HAP-1 (cell line): ENCODE results near the gene LTBP2.
"Not testable (repeated sequence)": the region's sequence is repeated elsewhere in the genome, so short reads cannot be mapped to it uniquely, and the experiment has no call there.

Source experiments
- DNase-seq, 2 experiments: peaks; one replicate each; pipeline ENCODE4 v3.0.0-alpha.2; 2016 to 2020; ENCODE audit warnings: low spot score in 2 of 2
- H3K27me3 ChIP-seq: fragments of 250-450 bp; sonication (Bioruptor Pico); 2 replicates; pipeline ENCODE4 v1.5.1; 2020; ENCODE audit warnings: low read depth, mild to moderate bottlenecking, moderate library complexity
- H3K36me3 ChIP-seq: fragments of 250-450 bp; sonication (Bioruptor Pico); replicated peaks from 2 replicates; pipeline ENCODE4 v1.5.1; 2020; ENCODE audit warnings: mild to moderate bottlenecking
- H3K4me1 ChIP-seq: fragments of 250-450 bp; sonication (Bioruptor Pico); 2 replicates; pipeline ENCODE4 v1.5.1; 2020; ENCODE audit warnings: mild to moderate bottlenecking
- H3K4me3 ChIP-seq: fragments of 250-450 bp; sonication (Bioruptor Pico); 2 replicates; pipeline ENCODE4 v1.5.1; 2020; ENCODE audit warnings: mild to moderate bottlenecking, moderate library complexity
- H3K9me3 ChIP-seq: fragments of 250-450 bp; sonication (Bioruptor Pico); 2 replicates; pipeline ENCODE4 v1.5.1; 2020; ENCODE audit warnings: mild to moderate bottlenecking, moderate library complexity
- in situ Hi-C: fragments of 300-500 bp; cut with MboI; formaldehyde crosslinking; loops from 3 replicates; pipeline ENCODE4 v1.14.3; 2020; ENCODE audit warnings: low sequenced_read_pairs, inconsistent platforms, mixed read lengths

Gene LTBP2

GRCh38 chr14:74465335-74465734 lies 146.7 kb downstream of the LTBP2 start:
- Histone ChIP-seq H3K4me3 (no peak overlapping the region), H3K9me3 (no peaks in the 10 kb centered on the region), H3K4me1 (no peaks in the 10 kb centered on the region), H3K36me3 (no peaks in the 10 kb centered on the region), H3K27me3 (peaks cover 9% of the 10 kb centered on the region; the same call in 1 of the 2 replicates)
- in situ Hi-C loops, result loop anchor here (5.0 kb wide), 1 partner anchor 108 kb away; no protein-coding TSS in a partner anchor
- DNase-seq, result no peak

GRCh38 chr14:74464785-74465184 lies 147.3 kb downstream of the LTBP2 start:
- no peaks in the 10 kb centered on the region for H3K4me1 ChIP-seq
- H3K27me3 ChIP-seq, result peaks cover 9% of the 10 kb centered on the region; the same call in 1 of the 2 replicates
- H3K36me3 ChIP-seq, result no peaks in the 10 kb centered on the region
- no peaks in the 10 kb centered on the region for H3K9me3 ChIP-seq
- H3K4me3 ChIP-seq, result no peak overlapping the region
- in situ Hi-C loops, result loop anchor here (5.0 kb wide), 1 partner anchor 107 kb away; no protein-coding TSS in a partner anchor
- DNase-seq, result no peak

GRCh38 chr14:74463697-74464096 lies 148.3 kb downstream of the LTBP2 start:
- no peak for DNase-seq
- no peaks in the 10 kb centered on the region for H3K36me3 ChIP-seq
- no peak overlapping the region for H3K4me3 ChIP-seq
- peaks cover 9% of the 10 kb centered on the region; the same call in 1 of the 2 replicates for H3K27me3 ChIP-seq
- H3K4me1 ChIP-seq, result no peaks in the 10 kb centered on the region
- in situ Hi-C loops, result no loop called here
- no peaks in the 10 kb centered on the region for H3K9me3 ChIP-seq

GRCh38 chr14:74462993-74463392 lies 149.0 kb downstream of the LTBP2 start:
- Histone ChIP-seq H3K9me3 (no peaks in the 10 kb centered on the region), H3K27me3 (peaks cover 9% of the 10 kb centered on the region; the same call in 1 of the 2 replicates), H3K4me3 (no peak overlapping the region), H3K4me1 (no peaks in the 10 kb centered on the region), H3K36me3 (no peaks in the 10 kb centered on the region)
- no peak for DNase-seq
- in situ Hi-C loops, result no loop called here

- Histone ChIP-seq H3K4me3 (no peak overlapping the region), H3K4me1 (no peaks in the 10 kb centered on the region), H3K36me3 (no peaks in the 10 kb centered on the region), H3K27me3 (peaks cover 7% of the 10 kb centered on the region; the same call in 1 of the 2 replicates), H3K9me3 (no peaks in the 10 kb centered on the region)
- DNase-seq, result no peak
- in situ Hi-C loops, result no loop called here
Observed at GRCh38 chr14:74459976-74460375, 152.1 kb downstream of the LTBP2 start.

- H3K4me1 ChIP-seq, result no peaks in the 10 kb centered on the region
- H3K36me3 ChIP-seq, result no peaks in the 10 kb centered on the region
- no peak overlapping the region for H3K4me3 ChIP-seq
- peak; percentile 4 to 71 for DNase-seq
- peaks cover 7% of the 10 kb centered on the region; the same call in 1 of the 2 replicates for H3K27me3 ChIP-seq
- H3K9me3 ChIP-seq, result no peaks in the 10 kb centered on the region
- in situ Hi-C loops, result no loop called here
Observed at GRCh38 chr14:74459289-74459946, 152.6 kb downstream of the LTBP2 start.

GRCh38 chr14:74457565-74457895 lies 154.5 kb downstream of the LTBP2 start:
- H3K4me1 ChIP-seq, result no peaks in the 10 kb centered on the region
- H3K4me3 ChIP-seq, result no peak overlapping the region
- H3K36me3 ChIP-seq, result no peaks in the 10 kb centered on the region
- DNase-seq, result no peak
- in situ Hi-C loops, result no loop called here
- peaks cover 3% of the 10 kb centered on the region; the same call in 1 of the 2 replicates for H3K9me3 ChIP-seq
- H3K27me3 ChIP-seq, result peaks cover 5% of the 10 kb centered on the region; the same call in 1 of the 2 replicates

- Histone ChIP-seq H3K27me3 (peaks cover 5% of the 10 kb centered on the region; the same call in 1 of the 2 replicates), H3K4me1 (no peaks in the 10 kb centered on the region), H3K36me3 (no peaks in the 10 kb centered on the region), H3K9me3 (peaks cover 3% of the 10 kb centered on the region; the same call in 1 of the 2 replicates), H3K4me3 (no peak overlapping the region)
- in situ Hi-C loops, result no loop called here
- DNase-seq, result no peak
Observed at GRCh38 chr14:74456684-74457564, 155.1 kb downstream of the LTBP2 start.

GRCh38 chr14:74454397-74454796 lies 157.6 kb downstream of the LTBP2 start:
- H3K4me1 ChIP-seq, H3K36me3 ChIP-seq, H3K9me3 ChIP-seq, in situ Hi-C loops, DNase-seq, H3K4me3 ChIP-seq: not testable (repeated sequence)
- peaks cover 15% of the 10 kb centered on the region for H3K27me3 ChIP-seq
